CD4-positive, alpha-beta T cell treated with Interleukin-10 for 1 hour (primary cell): ENCODE results near the gene POFUT1.
A peak's percentile ranks its signal among the peaks of the same experiment; 100 is the strongest.
"Not testable (repeated sequence)": the region's sequence is repeated elsewhere in the genome, so short reads cannot be mapped to it uniquely, and the experiment has no call there.

ENCODE experiments used
- DNase-seq: peaks from one replicate; pipeline ENCODE4 v3.0.0-alpha.2; 2020

Gene POFUT1

GRCh38 chr20:32207626-32208498 is at the start of gene POFUT1, which contains the start of gene PLAGL2:
TSS of gene POFUT1 (plus strand) at chr20:32207880. CDS start at chr20:32207942, 62 bp downstream.
TSS of gene PLAGL2 (minus strand) at chr20:32207743. CDS start at chr20:32202178, 5,565 bp downstream.
- DNase-seq: peak; percentile 92

- no peak for DNase-seq
Observed at GRCh38 chr20:32158351-32158750, 49.3 kb upstream of the POFUT1 start.

- DNase-seq: no peak
Observed at GRCh38 chr20:32158943-32159660, 48.6 kb upstream of the POFUT1 start.

DNA sequence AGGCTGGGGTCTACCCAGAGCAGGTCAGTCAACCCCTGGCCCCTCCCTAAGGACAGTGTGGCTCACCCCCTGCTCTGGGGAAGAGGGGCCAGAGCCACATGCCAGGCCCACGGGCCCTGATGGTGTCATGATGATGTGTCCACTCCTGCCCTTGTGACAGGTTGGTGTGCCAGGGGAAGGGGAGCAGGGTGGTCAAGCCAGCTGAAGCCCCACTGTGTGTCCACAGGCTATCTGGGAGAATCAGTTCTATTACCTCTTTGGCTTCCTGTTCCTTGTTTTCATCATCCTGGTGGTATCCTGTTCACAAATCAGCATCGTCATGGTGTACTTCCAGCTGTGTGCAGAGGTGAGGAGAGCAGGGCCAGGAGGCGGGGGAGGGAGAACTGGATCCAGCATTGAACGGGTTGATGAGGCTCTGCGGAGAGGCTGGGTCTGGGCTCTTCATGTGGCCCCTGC is 47.9 kb upstream of the POFUT1 start:
- DNase-seq: no peak

GRCh38 chr20:32160341-32160740 is 47.3 kb upstream of the POFUT1 start:
- DNase-seq: no peak

- no peak for DNase-seq
Observed at GRCh38 chr20:32162351-32162750, 45.3 kb upstream of the POFUT1 start.

GRCh38 chr20:32163951-32164350 is 43.7 kb upstream of the POFUT1 start:
- DNase-seq: no peak

DNA sequence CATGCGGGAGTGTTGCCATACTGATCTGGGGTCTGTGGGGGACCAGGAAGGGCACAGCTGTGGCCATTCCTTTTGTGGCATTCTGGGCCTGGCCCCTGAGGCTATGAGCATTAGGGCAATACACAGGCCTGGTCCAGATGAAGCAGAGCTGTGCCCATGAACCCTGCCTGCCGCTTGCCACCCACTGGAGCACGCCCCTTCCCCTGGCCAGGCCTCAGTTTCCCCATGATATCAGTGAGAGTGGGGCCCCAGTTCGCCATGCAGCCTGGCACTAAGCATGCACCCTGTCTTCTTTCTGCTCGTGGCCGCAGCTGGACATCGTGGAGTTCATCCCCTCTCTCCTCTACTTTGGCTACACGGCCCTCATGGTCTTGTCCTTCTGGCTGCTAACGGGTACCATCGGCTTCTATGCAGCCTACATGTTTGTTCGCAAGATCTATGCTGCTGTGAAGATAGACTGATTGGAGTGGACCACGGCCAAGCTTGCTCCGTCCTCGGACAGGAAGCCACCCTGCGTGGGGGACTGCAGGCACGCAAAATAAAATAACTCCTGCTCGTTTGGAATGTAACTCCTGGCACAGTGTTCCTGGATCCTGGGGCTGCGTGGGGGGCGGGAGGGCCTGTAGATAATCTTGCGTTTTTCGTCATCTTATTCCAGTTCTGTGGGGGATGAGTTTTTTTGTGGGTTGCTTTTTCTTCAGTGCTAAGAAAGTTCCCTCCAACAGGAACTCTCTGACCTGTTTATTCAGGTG is 42.5 kb upstream of the POFUT1 start:
- no peak for DNase-seq

- DNase-seq: no peak
Observed at GRCh38 chr20:32165836-32166545, 41.7 kb upstream of the POFUT1 start.

DNA sequence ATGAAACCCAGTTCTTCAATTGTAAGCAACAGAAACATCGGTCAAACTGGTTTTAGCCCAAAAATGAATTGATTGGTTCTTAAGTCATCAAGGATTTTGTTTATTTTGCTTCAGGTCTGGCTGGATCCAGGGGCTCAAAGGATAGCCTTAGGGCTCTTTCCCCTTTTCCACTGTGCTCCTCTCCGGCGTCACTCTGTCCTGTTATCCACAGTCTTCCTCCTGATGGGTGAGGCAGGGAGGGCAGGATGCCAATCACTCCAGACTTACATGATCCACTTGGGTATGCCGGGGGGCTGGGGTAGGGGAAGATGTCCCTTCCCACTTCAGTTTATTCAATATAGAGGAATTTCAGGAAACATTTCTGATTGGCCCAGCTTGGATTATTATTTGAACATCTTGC is 40.1 kb upstream of the POFUT1 start:
- no peak for DNase-seq

- no peak for DNase-seq
Observed at GRCh38 chr20:32168184-32168910, 39.3 kb upstream of the POFUT1 start.

DNA sequence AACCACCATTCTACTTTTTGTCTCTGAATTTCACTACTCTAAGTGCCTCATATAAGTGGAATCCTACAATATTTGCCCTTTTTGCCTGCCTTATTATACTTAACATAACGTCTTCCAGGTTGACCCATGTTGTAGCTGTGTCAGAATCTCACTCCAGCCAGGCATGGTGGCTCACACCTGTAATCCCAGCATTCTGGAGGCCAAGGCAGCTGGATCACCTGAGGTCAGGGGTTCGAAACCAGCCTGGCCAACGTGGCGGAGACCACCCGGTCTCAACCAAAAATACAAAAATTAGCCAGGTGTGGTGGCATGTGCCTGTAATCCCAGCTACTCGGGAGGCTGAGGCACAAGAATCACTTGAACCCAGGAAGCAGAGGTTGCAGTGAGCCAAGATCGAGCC is 30.0 kb upstream of the POFUT1 start:
- DNase-seq: not testable (repeated sequence)

- no peak for DNase-seq
Observed at GRCh38 chr20:32179515-32179914, 28.2 kb upstream of the POFUT1 start.

- DNase-seq: no peak
Observed at GRCh38 chr20:32179934-32180333, 27.7 kb upstream of the POFUT1 start.

GRCh38 chr20:32181606-32182005 is 26.1 kb upstream of the POFUT1 start:
- DNase-seq: no peak

DNA sequence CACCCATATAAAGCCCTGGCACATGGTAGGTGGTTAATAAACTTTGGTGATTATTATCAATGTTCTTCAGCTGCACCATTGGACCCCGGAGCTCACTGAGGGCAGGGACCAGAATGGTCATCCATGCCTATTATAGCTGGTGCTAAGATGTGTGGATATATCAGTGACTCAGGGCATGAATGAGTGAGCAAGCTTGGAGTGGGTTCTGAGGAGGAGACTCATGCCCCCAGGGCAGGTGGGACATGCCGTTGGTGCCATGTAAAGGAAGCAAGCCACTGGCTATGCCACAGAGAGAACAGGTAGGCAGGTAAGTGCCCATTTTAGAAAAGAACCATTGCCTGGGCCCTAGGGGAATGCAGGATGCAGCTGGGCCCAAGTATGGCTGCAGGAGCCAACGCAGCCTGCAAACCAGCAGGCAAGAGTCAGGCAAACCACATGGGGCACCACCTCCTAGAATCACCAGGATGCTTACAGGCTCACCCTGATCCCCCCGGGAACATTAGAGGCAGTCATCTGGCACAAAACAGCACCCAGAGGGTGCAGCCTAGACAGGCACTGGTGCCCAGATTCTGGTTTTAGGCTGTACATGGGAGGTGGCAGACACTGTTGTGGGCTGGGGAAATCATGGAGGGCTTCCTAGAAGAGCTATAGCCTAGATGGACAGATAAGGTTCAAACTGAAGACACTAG is 23.6 kb upstream of the POFUT1 start:
- DNase-seq: no peak

DNA sequence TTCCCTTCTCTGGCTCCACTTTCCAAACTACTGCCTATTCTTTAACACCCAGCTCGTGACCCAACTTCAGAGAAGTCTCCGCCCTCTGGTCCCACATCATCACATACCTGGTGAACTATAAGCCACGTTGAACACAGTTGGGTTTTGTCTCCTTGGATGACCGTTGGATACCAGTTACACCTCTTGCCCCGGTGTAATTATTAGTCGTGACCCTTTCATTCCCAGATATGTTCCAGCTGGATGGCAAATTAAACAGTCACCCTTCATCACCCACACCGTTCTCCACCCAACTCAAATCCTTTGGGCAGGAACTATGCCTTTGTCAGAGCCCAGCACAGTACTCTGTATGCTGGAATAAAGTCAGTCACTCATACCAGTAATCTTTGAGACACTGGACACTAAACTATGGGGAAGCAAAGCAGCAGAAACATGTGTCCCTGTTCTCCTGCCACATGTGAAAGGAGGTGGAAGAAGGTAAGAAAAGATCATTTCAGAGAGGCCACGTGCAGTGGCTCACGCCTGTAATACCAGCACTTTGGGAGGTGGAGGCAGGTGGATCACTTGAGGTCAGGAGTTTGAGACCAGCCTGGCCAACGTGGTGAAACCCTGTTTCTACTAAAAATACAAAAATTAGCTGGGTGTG is 22.6 kb upstream of the POFUT1 start:
- no peak for DNase-seq

DNA sequence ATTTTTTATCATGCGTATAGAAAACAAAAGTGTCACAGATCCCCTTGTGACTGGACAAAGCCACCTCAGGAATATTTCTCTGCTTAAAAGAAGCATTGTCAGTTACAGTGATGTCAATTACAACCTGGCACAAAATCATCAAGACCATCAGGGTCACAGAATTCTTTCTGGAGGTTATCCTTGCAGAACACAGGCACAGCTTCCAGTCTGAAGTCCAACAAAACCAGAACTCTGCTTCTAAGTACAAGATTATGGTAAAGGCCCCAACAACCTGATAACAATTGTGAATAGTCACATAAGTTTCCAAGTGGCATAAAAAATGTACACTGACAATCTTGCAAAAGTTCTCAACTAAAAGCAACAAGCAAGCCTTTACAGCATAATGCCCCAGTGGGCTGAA is 21.2 kb upstream of the POFUT1 start:
- DNase-seq: no peak

DNA sequence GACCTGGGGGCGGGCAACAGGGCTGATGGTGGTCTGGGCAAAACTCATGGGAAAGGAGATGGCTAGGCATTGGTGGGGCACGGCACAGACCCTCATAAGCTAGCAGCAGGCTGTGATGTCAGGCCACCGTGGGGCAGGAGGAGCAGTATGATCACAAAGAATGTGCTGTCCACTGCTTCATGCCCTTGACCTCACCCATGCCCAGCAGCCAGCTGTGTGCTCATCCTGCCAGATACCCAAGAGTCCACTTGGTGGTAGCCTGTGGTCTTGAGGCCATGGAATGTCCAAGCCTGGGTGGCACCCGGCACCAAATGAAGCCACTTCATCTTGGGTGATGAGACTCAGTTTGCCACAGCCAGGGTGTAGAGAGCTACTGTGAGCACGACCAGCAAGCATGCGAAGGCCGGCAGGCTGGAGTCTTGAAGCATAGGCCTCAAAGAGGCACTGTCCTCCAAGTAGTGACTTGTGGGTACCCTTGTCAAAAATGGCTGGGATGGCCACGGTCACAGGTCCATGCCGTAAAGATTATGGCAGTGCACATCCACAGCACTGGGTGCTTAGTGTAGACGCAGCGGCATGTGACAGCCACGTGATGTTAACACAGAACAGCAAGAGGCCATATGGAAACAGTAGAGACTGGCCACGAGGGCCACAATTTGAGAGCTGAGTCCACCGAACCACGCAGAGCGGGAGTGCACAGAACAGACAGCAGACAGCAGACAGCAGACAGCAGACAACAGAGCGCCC is 19.1 kb upstream of the POFUT1 start:
- no peak for DNase-seq

- DNase-seq: no peak
Observed at GRCh38 chr20:32189123-32189410, 18.6 kb upstream of the POFUT1 start.
